RWPE2 (cell line): ENCODE measurements around the gene SCUBE3.

Source experiments
- ATAC-seq: fragments of 200-7000 bp; cut with Tn5 transposase; 3 replicates; pipeline ENCODE4 v1.9.1; 2021; ENCODE audit warnings: low read depth
- DNase-seq: peaks from one replicate; pipeline ENCODE4 v3.0.0-alpha.2; 2020; ENCODE audit warnings: low spot score
- H3K27ac ChIP-seq: fragments of 450-650 bp; 2 replicates; pipeline ENCODE4 v1.5.1; 2017; ENCODE audit warnings: mild to moderate bottlenecking; ENCODE audit not compliant: poor library complexity, severe bottlenecking
- H3K27me3 ChIP-seq: fragments of 250-450 bp; sonication (Bioruptor Pico); 2 replicates; pipeline ENCODE4 v1.5.1; 2021; ENCODE audit warnings: mild to moderate bottlenecking, moderate library complexity; ENCODE audit not compliant: insufficient read depth, poor library complexity, severe bottlenecking
- H3K36me3 ChIP-seq: fragments of 250-450 bp; sonication (Bioruptor Pico); 2 replicates; pipeline ENCODE4 v1.5.1; 2020; ENCODE audit warnings: low read depth, mild to moderate bottlenecking, moderate library complexity
- H3K4me1 ChIP-seq: fragments of 250-450 bp; sonication (Bioruptor Pico); 2 replicates; pipeline ENCODE4 v1.5.1; 2021; ENCODE audit warnings: mild to moderate bottlenecking, moderate library complexity; ENCODE audit not compliant: insufficient read depth, poor library complexity, severe bottlenecking
- H3K4me3 ChIP-seq: fragments of 250-450 bp; sonication (Bioruptor Pico); 2 replicates; pipeline ENCODE4 v1.5.1; 2021; ENCODE audit warnings: mild to moderate bottlenecking, moderate library complexity; ENCODE audit not compliant: severe bottlenecking
- H3K9me3 ChIP-seq: fragments of 250-450 bp; sonication (Bioruptor Pico); 2 replicates; pipeline ENCODE4 v1.5.1; 2021; ENCODE audit warnings: mild to moderate bottlenecking, moderate library complexity; ENCODE audit not compliant: severe bottlenecking
- CTCF ChIP-seq: fragments of 450-650 bp; IDR thresholded peaks from one replicate; pipeline ENCODE4 v1.5.1; 2017; ENCODE audit warnings: mild to moderate bottlenecking, moderate library complexity; ENCODE audit not compliant: poor library complexity, severe bottlenecking

The SCUBE3 gene

GRCh38 chr6:35239581-35239980, 25.8 kb downstream of the SCUBE3 start:
- Histone ChIP-seq H3K4me1 (no peaks in the 10 kb centered on the region), H3K36me3 (no peaks in the 10 kb centered on the region), H3K4me3 (no peak overlapping the region), H3K9me3 (no peaks in the 10 kb centered on the region), H3K27ac (no peak overlapping the region), H3K27me3 (no peaks in the 10 kb centered on the region)
- no peak for TF ChIP-seq CTCF
- DNase-seq, result no peak
- ATAC-seq, result no peak

GRCh38 chr6:35240838-35241801, 27.4 kb downstream of the SCUBE3 start:
- Histone ChIP-seq H3K36me3 (no peaks in the 10 kb centered on the region), H3K4me1 (no peaks in the 10 kb centered on the region), H3K4me3 (no peak overlapping the region), H3K27ac (no peak overlapping the region), H3K9me3 (no peaks in the 10 kb centered on the region), H3K27me3 (no peaks in the 10 kb centered on the region)
- DNase-seq (no peak), ATAC-seq (peak; percentile 88)
- peak; percentile 97 for TF ChIP-seq CTCF

GRCh38 chr6:35242486-35242885, 28.7 kb downstream of the SCUBE3 start:
- H3K4me1 ChIP-seq, result no peaks in the 10 kb centered on the region
- no peak for DNase-seq
- no peak for TF ChIP-seq CTCF
- H3K27me3 ChIP-seq, result no peaks in the 10 kb centered on the region
- no peak for ATAC-seq
- no peaks in the 10 kb centered on the region for H3K9me3 ChIP-seq
- H3K4me3 ChIP-seq, result no peak overlapping the region
- no peaks in the 10 kb centered on the region for H3K36me3 ChIP-seq
- no peak overlapping the region for H3K27ac ChIP-seq

GRCh38 chr6:35242906-35243305, 29.1 kb downstream of the SCUBE3 start:
- DNase-seq (no peak), ATAC-seq (no peak)
- TF ChIP-seq CTCF, result no peak
- Histone ChIP-seq H3K4me1 (no peaks in the 10 kb centered on the region), H3K27ac (no peak overlapping the region), H3K4me3 (no peak overlapping the region), H3K36me3 (no peaks in the 10 kb centered on the region), H3K27me3 (no peaks in the 10 kb centered on the region), H3K9me3 (no peaks in the 10 kb centered on the region)
